Activated T-cell treated with anti-CD3 and anti-CD28 coated beads, Interleukin-2, amount 50 U/mL, for 1 hour (primary cell): Measurements from ENCODE around the gene HNRNPA2B1.
A peak's percentile ranks its signal among the peaks of the same experiment; 100 is the strongest.

Experiments used
- DNase-seq: peaks from one replicate; pipeline ENCODE4 v3.0.0-alpha.2; 2020

The HNRNPA2B1 gene

DNA sequence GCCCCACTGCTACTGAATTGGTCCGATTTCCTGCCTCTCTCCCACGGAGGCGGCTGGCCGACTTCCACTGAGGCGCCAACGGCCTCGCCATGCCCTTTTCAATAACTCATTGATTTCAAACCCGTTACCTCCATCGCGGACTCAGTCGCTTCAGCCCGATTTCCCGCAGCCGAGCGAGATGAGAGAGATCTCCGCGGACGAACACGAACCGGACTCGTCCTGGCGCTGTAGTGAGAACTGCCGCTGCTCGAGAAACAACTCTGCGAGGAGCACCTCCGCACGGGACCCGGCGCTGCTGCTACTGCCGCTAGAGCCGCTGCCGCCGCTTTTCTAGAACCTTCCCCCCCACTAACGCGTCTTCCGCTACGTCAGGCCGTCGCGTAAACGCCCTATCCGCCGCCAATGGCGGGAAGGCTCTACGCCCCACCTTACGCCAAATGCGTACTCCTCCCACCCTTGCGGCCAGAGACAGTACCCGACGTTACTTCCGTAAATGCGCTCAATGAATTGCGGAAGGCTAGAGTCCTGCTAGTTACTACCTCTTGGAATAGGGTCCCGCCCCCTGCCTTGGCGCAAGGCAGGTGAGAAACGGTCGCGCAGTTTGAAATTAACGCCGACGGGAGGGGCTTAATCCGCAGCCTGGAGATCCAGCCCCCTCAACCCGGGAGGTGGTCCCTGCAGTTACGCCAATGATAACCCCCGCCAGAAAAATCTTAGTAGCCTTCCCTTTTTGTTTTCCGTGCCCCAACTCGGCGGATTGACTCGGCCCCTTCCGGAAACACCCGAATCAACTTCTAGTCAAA is at the start of gene HNRNPA2B1:
TSS of gene HNRNPA2B1 (minus strand) at position 303 of the 803 bp plus-strand sequence. CDS start at position 134, 169 bp downstream.
- peak; percentile 99 for DNase-seq

DNA sequence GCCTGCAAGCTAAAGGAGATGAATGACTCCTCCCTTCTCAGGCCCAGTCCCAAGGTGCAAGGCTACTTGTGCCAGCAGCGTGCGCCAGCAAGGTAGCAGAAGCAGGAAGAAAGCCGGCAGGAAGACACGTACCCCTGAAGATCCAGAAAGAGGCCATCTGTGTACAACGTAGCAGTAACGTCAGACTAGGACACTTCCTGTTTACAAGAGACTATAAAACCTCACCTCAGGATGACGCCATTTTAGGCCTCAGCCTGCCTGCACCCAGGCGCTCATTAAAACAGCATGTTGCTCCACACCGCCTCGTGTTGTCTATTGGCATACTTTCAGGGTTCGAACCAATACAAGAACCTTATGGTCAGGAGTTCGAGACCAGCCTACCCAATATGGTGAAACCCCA is 49.7 kb upstream of the HNRNPA2B1 start:
- no peak for DNase-seq

DNA sequence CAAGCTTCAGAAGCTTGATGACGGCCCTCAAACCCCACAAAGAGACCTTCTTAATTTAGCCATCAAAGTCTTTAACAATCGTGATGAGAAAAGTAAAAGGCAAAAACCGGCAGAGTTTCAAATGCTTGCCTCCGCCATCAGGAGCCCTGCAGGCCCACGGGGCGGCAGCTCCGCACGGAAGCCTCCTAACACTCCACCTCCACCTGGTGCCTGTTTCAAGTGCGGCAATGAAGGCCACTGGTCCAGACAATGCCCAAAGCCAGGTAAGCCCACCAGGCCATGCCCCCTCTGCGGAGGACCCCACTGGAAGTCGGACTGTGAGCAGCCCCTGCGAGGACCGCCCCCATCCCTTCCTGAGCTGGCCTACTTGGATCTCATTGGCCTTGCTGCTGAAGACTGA is 44.6 kb upstream of the HNRNPA2B1 start:
- DNase-seq = no peak

DNA sequence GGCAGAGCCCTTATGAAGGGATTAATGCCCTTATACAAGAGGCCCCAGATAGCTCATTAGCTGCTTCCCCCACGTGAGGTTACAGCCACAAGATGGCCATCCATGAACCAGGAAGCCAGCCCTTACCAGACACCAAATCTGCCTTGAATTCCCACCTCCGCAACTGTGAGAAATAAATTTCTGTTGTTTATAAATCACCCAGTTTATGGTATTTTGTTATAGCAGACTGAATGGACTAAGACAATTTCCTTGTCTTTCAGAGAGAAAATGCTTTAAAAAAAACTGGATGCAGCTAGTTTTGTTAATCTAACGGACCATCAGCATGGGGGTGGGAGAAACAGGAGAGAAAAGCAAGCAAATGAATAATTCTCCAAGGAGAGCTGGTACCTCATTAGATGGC is 37.5 kb upstream of the HNRNPA2B1 start:
- DNase-seq = no peak

DNA sequence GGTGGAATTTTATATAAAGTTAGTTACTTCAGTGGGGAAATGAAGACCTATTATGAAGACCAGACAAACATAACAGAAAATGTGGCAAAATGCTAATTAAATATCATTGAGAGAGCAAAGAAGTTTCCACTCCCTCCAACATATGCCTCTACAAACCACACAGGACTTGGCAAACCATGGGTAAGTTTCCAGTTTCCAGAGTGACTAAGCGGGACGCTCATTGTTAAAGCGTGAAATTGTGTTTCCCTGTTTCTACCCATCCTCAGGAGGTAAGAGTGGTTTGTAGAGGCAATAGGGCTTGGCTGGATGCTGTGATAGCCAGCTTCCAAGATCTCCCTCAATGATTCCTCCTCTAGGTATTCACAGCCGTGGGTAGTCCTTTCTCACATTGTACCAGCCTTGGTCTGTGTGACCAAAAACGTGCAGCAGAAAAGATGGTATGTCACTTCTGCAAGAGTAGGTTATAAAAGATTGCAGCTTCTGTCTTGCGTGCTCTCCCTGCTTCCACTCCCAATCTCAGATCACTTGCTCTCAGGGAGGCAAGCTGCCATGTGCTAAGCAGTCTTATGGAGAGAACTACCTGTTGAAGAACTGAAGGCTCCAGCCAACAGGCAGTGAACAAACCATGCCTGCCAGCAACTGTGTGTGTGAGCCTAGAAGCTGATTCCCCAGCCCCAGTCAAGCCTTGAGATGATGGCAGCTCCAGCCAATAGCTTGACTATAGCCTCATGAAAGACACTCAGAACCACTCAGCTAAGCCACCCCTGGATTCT is 36.7 kb upstream of the HNRNPA2B1 start:
- DNase-seq = no peak

DNA sequence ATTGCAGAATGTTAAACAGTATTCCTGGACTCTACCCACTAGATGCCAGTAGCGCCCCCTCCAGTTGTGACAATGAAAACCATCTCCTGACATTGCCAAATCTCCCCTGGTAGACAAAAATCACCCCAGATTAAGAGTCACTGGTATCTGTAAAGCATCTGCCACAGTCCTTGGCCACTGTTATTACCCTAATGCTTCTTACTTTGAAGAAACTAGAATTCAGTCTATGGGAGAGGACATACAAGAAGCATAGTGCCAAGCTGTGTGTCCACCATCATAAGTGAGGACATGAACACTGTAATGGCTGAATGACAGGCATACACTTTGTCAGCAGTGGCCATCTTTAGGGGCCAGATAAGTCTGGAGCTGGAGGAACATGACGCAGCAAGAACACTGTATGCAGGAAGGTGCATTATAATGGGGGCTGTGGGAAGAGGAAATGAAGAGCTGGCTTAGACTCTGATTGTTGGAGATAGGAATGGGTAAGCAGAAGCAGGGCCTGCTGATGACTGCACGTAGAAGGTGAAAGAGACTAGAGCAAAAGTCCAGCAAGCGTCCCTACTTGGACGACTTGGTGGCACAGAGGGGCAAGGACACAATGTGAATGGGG is 33.5 kb upstream of the HNRNPA2B1 start:
- DNase-seq = no peak

DNA sequence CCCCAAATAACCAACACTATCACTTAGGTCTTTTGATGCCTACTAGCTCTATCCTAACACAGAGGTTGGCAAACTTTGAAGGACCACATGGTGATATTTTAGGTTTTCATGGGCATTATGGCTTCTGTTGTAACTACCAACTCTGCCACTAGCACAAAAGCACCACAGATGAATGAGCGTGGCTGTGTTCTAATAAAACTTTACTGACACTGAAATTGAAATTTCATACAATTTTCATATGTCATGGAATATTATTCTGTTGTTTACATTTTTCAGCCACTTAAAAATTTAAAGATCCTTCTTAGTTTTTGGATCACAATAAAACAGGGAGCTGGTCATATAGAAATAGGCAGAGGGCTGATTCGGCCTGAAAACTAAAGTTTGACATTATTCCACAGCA is 27.4 kb upstream of the HNRNPA2B1 start:
- DNase-seq = no peak

DNA sequence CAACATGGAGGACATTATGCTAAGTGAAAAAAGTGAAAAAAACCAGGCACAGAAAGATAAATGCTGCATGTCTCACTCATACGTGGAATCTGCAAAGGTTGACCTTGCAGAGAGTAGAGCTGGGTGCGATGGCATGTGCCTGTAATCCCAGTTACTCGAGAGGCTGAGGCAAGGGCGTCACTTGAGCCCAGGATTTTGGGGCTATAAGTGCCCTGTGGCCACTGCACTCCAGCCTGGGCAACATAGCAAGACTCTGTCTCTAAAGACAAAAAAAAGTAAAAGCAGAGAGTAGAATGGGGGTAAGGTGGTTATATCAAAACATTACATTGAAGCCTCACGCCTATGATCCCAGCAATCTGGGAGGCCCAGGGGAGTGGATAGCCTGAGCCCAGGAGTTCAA is 23.8 kb upstream of the HNRNPA2B1 start:
- DNase-seq = no peak

DNA sequence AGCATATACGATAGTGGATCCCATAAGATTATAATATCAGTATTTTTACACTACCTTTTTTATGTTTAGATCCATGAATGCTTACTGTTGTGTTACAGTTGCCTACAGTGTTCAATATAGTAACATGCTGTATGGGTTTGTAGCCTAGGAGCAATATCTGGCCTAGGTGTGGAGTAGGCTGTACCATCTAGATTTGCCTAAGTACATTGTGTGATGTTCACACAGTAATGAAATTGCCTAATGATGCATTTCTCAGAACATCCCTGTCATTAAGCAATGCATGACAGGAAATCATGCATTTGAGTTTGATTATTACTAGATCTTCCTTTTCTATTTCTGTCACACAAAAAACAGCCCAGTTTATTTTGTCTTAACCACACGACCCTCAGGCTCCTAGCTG is 15.5 kb upstream of the HNRNPA2B1 start:
- no peak for DNase-seq

DNA sequence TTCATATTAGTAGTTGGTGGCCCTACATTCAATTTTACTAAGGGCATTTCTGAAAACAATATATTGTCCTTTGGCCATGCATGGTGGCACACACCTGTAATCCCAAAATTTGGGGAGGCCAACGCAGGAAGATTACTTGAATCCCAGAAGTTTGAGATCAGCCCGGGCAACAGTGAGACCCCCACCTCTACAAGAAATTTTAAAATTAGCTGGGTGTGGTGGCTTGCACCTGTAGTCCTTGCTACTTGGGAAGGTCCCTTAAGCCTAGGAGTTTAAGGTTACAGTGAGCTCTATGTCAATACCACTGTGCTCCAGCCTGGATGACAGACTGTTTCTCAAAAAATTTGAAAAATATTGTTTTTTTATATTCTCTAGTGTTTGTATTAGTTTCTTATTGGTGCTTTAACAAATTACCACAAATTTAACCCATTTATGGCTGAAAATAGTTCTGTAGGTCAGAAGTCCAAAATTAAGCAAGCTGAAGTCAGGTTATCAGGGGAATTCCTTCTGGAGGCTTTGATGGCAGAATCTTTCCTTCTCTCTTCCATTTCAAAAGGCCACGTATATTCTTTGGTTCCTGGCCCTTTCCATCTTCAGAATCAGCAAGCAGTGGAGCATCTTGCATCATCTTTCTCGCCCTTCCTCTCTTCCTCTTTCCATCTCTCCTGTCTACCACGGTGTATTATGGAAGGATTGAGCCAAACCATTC is 13.4 kb upstream of the HNRNPA2B1 start:
- DNase-seq = no peak

DNA sequence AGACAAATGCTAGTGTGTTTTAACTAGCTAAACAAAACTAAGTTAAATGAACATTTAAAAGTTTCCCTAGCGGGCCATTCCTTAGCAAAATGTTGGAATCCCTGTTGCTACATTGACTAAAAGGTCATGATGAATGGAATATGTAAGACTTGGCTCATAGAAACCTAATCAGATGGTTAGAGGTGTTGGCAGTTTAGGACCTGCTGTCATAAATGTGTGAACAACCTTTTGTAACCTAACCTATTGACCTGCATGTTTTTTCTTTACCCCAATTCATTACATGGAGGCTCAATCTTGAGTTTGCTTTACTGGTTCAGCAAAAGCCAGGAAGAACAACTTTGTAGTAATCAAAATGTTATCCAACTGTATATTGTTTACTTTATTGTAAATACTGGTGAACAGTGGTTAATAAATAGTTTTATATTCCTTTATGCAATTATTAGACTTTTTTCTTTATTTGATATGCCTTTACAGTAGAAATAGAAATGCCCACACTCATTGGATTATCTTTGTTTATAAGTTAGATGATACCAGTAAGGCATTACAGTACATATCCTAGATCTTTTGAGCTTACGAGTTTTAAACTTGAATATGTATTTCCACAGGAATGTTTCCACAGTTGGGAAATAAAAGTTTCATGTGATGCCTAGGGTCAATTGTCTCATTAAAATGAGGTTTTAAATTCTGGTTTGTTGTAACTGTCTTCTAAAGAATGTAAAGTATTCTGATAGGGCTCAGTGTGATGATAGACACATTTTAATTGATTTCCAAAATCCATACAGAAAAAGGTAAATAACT is 12.6 kb upstream of the HNRNPA2B1 start:
- DNase-seq = no peak

DNA sequence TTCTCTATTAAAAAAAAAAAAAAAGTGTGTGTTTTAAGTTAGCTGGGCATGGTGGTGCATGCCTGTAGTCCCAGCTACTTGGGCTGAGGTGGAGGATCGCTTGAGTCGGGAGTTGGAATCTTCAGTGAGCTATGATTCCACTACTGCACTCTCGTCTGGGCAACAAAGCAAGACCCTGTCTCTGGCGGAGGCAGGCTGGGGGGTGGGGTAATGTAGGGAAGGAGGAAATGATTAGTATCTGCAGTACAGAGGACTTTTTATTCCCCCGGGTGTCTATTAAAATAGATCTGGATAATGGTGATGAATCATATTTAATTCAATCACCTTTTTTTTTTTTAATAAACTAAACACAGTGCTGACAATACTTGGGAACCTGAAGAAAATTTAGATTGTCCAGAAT is 7.5 kb upstream of the HNRNPA2B1 start:
- no peak for DNase-seq

DNA sequence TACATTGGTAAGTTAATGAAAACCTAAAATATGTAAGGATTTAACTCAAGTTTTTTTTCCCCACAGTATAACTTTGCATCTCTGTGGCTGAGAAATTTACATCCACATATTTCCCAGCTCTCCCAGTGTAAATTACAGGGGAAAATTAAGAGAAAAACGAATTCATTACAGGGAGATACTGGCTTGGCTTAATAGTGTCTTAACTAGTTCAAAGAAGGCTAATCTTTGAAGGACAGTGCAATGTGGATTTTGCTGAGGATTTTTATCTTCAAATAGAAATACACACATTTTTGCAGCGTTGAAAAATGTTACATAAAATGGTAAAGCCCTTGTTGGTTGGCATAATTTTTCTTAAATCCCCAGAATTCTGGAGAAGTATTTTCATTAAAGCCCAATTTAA is 2.5 kb upstream of the HNRNPA2B1 start:
- no peak for DNase-seq

DNA sequence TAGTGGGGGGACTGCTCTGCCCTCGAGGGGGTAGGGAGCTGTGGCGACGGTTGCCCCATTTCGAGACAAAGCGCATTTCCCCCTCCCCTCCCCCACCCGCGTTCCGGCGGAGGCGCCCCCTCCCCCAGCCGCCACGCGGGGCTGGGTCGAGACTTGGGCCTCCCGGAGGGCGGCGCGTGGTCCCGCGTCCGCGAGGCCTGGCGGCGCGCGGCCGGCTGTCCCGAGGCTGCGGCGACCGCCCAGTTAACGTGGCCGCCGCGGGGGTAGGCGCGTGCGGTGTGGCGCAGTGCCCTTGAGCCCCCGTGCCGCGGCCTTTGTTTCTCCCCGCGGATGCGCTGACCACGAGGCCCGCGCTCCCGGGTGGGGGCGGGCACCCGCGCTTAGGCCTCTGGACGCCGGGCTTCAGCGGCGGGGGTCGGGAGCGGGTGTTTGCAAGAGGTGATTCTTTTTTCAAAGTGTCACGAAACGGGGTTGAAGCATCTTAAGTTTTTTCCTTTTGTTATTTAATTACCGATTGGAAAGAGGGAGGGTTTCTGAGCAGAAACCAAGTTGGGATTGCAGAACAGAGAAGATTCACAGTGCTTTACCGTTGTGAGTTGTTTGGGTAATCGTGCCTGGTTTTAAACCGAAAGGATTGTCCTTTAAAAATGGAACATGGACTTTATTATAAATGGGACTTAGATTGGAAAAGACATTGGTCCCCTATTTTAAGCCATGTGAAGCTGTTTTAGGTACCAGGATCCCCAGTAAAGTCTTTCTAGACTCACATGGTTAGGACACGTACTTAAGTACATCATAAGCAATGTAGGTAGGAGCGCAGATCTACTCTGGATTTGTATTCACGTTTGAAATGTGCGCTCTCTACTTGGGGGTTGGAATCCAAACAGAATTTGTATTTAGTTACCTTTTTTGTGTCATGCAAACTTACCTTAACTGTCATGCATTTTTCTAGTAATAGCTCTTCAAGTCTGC is 1.8 kb upstream of the HNRNPA2B1 start:
- no peak for DNase-seq

DNA sequence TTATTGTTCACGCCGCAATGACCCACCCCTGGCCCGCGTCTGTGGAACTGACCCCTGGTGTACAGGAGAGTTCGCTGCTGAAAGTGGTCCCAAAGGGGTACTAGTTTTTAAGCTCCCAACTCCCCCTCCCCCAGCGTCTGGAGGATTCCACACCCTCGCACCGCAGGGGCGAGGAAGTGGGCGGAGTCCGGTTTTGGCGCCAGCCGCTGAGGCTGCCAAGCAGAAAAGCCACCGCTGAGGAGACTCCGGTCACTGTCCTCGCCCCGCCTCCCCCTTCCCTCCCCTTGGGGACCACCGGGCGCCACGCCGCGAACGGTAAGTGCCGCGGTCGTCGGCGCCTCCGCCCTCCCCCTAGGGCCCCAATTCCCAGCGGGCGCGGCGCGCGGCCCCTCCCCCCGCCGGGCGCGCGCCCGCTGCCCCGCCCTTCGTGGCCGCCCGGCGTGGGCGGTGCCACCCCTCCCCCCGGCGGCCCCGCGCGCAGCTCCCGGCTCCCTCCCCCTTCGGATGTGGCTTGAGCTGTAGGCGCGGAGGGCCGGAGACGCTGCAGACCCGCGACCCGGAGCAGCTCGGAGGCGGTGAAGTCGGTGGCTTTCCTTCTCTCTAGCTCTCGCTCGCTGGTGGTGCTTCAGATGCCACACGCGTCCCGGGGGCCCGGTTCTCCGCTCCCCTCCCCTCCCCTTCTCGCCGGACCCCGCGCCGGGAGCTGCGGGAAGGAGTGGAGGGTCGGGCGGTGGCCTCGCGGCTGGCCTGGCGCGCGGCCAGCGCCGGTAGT is 887 bp upstream of the HNRNPA2B1 start, which contains the start of gene CBX3:
TSS of gene CBX3 (plus strand) at position 499 of the 772 bp plus-strand sequence. CDS start 1,254 bp downstream, outside the sequence.
- DNase-seq = peak; percentile 90

DNA sequence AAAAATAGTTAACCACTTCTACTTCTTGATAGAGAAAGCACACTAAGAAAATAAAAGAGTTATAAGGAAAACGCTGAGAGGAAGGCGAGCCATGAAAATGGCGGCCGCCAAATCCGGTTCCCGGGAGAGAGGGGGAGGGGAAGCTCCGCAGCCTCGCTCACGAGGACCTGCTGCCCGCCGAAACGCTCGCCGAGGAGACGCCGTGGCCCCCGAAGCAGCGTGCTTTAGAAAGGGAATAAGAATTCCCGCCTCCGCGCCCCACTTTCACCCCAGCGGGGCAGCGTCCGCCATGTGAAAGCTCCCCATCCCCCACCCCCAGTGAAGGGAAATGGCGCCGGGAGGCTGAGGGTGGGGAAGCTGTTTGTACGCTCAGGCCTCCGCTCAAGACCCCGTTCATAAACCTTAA is 505 bp downstream of the HNRNPA2B1 start:
- DNase-seq = peak; percentile 82

DNA sequence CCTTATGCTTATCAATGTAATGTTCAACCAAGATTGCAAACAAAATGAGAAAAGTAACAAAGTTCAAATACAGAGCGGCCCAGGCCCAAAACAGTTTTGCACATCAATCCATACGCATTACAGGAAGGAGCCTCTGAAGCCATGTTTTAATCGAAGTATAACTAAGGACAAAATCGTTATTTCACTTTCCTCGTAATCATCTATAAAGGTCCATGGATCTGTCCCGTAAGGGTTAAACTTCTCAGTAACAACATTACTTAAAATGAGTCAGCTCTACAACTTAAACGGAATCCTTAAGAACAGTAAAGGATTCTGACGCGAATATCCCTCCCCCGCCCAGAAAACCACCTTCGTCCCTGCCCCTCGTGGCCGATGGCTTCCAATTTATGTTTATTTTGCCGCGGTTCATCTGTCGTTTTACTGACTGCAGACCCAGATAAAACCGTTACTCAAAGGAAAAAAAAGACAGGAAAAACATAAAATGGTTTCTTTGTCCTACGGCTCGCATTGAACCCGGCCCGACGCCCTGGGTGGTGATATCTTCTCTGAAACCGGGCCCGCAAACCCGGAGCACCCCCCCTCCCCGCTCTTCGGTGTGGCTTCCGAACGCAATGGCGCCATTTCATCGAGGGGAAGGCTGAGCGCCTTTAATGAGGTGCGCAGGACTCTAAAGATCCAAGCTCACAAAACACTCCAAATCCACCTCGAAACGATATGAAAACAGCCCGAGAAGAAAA is 1.1 kb downstream of the HNRNPA2B1 start:
- peak; percentile 67 for DNase-seq

DNA sequence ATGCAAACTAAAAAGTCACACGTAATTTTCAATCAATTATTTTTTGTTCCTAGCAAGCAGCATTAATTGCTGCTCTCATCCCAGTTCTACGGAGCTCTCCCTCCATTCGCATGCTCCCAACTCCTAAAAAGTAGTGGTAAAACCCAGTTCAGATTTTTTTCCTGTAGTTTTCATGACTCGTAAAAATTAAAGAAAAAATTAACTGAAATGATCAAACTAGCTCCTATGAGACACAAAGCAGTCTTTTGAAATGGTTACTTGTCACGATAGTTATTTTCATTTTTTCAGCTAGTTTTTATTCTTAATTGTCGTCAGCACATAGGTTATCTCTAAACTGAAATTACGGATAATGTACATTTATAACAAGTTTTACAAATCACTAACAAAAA is 1.8 kb downstream of the HNRNPA2B1 start:
- no peak for DNase-seq

DNA sequence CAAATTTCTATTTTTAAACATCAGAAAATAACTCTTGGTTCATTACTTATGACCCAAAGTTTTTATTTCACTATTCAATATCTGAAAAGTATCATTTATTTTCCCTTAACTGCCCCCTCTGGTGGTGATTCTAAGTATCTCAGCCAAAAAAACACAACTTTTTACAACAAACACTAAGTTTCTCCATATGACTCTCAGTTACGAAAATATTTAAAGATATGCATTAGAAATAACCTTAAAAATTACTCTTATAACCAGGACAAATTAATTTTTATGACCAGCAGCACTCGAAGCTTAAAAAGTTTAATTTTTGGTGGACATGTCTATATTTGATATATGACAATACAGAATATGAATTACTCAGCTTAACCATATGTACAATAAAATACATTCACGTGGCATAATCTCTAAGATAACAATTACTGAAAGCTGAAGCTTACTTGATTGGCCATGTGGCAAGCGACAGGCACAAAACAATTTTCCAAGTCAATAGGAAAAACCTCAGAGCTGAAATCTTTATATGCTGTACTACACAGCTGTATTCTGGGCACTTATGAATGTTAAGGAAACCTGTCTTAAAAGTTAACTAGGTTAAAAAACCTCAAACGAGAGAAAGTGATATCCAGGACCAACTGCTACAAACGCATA is 2.3 kb downstream of the HNRNPA2B1 start:
- DNase-seq = no peak
